Testis (tissue), 2 donors: ENCODE data around the gene GRIK4.

Source experiments
- CTCF ChIP-seq, 3 experiments: fragments of 450-650 bp in 2 of 3; fragments of 200-600 bp in 1 of 3; sonication (generic) in 1 of 3; IDR thresholded peaks; one replicate each; pipeline ENCODE4 v1.5.1; 2016 to 2019; ENCODE audit warnings: antibody characterized with exemption in 3 of 3, mild to moderate bottlenecking in 2 of 3, moderate library complexity in 1 of 3
- POLR2A ChIP-seq: fragments of 450-650 bp; IDR thresholded peaks from one replicate; pipeline ENCODE4 v1.6.1; 2017; ENCODE audit warnings: antibody characterized with exemption, mild to moderate bottlenecking, moderate library complexity

DNA sequence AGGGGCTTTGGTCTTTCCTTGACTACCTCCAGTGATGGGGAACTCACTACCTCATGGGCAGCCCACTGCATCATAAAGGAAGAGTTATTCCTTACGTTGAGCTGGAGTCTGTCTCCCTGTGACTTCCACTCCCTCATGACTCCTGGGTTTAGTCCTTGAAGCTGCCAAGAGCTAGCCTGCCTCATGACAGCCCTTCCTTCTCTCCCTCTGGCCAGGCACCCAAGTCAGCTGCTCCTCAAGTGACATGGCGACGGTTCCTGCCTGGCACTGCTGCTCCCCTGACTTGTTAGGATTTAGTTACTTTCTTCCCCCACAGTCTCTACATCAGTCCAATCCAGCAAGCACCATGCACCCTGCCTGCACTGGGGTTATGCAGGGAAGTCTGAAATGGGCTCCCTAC is 316.3 kb downstream of the GRIK4 start:
- TF ChIP-seq CTCF (IDR thresholded peaks at IDR 0.05) (no peak), POLR2A (no peak)
